Measurements from ENCODE around the gene SLC44A1. TPM values are rescaled to one million over a fixed set of nuclear protein-coding genes. Genes with fewer than 3 reads are reported as not detected.

Gene SLC44A1
- total RNA-seq, 1 donor from 2014 or later, result 55.2 TPM

- DNase-seq, result no peak
- no peak for ATAC-seq
- no peak overlapping the region for H3K4me3 ChIP-seq
- H3K36me3 ChIP-seq, result no peaks in the 10 kb centered on the region
- H3K9me3 ChIP-seq, result no peaks in the 10 kb centered on the region
- intact Hi-C loops (cut with DNase I), result no loop called here
- H3K27ac ChIP-seq, result no peak overlapping the region
- TF ChIP-seq, protein P1, sequence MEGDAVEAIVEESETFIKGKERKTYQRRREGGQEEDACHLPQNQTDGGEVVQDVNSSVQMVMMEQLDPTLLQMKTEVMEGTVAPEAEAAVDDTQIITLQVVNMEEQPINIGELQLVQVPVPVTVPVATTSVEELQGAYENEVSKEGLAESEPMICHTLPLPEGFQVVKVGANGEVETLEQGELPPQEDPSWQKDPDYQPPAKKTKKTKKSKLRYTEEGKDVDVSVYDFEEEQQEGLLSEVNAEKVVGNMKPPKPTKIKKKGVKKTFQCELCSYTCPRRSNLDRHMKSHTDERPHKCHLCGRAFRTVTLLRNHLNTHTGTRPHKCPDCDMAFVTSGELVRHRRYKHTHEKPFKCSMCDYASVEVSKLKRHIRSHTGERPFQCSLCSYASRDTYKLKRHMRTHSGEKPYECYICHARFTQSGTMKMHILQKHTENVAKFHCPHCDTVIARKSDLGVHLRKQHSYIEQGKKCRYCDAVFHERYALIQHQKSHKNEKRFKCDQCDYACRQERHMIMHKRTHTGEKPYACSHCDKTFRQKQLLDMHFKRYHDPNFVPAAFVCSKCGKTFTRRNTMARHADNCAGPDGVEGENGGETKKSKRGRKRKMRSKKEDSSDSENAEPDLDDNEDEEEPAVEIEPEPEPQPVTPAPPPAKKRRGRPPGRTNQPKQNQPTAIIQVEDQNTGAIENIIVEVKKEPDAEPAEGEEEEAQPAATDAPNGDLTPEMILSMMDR (IDR thresholded peaks at IDR 0.05), result no peak
- no peaks in the 10 kb centered on the region for H3K4me1 ChIP-seq
- H3K27me3 ChIP-seq (ENCODE audit: low read depth), result no peaks in the 10 kb centered on the region
Measured at GRCh38 chr9:105393576-105394344, 149.3 kb downstream of the SLC44A1 start.

- Histone ChIP-seq H3K27me3 (ENCODE audit: low read depth) (no peaks in the 10 kb centered on the region), H3K9me3 (no peaks in the 10 kb centered on the region), H3K36me3 (no peaks in the 10 kb centered on the region), H3K4me3 (no peak overlapping the region), H3K27ac (no peak overlapping the region), H3K4me1 (no peaks in the 10 kb centered on the region)
- DNase-seq (no peak), ATAC-seq (no peak)
- intact Hi-C loops (cut with DNase I), result no loop called here
- TF ChIP-seq, protein P1 (IDR thresholded peaks at IDR 0.05), result no peak
Measured at GRCh38 chr9:105396441-105396840, 152.0 kb downstream of the SLC44A1 start.

DNA sequence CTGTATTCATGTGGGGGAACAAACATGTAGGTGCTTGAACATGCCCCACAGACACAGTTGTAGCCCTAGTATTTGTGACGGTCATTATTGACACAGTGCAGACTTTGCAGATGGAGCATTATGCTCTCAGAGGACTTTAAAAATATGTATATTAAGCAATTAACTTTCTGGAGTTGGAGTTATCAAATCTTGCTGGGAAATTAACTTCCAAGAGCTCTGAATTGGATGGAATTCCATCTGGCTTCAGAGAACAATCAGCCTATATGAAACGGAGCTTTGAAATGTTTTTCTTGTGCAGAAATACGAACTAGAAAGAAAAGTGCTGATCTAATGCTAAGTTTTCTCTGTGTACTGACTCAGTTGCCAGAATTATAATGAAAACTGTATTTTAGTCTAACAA is 152.4 kb downstream of the SLC44A1 start:
- intact Hi-C loops (cut with DNase I), result no loop called here
- Histone ChIP-seq H3K4me1 (no peaks in the 10 kb centered on the region), H3K4me3 (no peak overlapping the region), H3K9me3 (no peaks in the 10 kb centered on the region), H3K27me3 (ENCODE audit: low read depth) (no peaks in the 10 kb centered on the region), H3K27ac (no peak overlapping the region), H3K36me3 (no peaks in the 10 kb centered on the region)
- ATAC-seq (no peak), DNase-seq (no peak)
- TF ChIP-seq, protein P1 (IDR thresholded peaks at IDR 0.05), result no peak

- H3K27me3 ChIP-seq (ENCODE audit: low read depth), result no peaks in the 10 kb centered on the region
- H3K36me3 ChIP-seq, result no peaks in the 10 kb centered on the region
- H3K9me3 ChIP-seq, result no peaks in the 10 kb centered on the region
- no peak for DNase-seq
- intact Hi-C loops (cut with DNase I), result no loop called here
- TF ChIP-seq, protein P1 (IDR thresholded peaks at IDR 0.05), result no peak
- ATAC-seq, result no peak
- no peak overlapping the region for H3K4me3 ChIP-seq
- H3K4me1 ChIP-seq, result no peaks in the 10 kb centered on the region
- no peak overlapping the region for H3K27ac ChIP-seq
Measured at GRCh38 chr9:105399117-105399516, 154.7 kb downstream of the SLC44A1 start.

GRCh38 chr9:105401651-105402050 is 157.2 kb downstream of the SLC44A1 start:
- ATAC-seq (no peak), DNase-seq (no peak)
- TF ChIP-seq, protein P1 (IDR thresholded peaks at IDR 0.05), result no peak
- Histone ChIP-seq H3K9me3 (no peaks in the 10 kb centered on the region), H3K4me1 (no peaks in the 10 kb centered on the region), H3K27me3 (ENCODE audit: low read depth) (no peaks in the 10 kb centered on the region), H3K4me3 (no peak overlapping the region), H3K27ac (no peak overlapping the region), H3K36me3 (no peaks in the 10 kb centered on the region)
- intact Hi-C loops (cut with DNase I), result loop anchor here (10.0 kb wide), 1 partner anchor 237 kb away; no protein-coding TSS in a partner anchor
